ENCODE measurements around the gene ZMYND8.

ZMYND8 gene

GRCh38 chr20:47231382-47232039 is 125.0 kb downstream of the ZMYND8 start:
- ChIA-PET CTCF (interaction anchor here (1.1 to 3.2 kb wide), 3 partner anchors 14 to 153 kb away, joined by 3 to 11 read pairs (median 11); no protein-coding TSS in a partner anchor), POLR2A (interaction anchor here (0.5 kb wide), 1 partner anchor 330 kb away, joined by 4 read pairs; no protein-coding TSS in a partner anchor)
- TF ChIP-seq CTCF (IDR thresholded peaks at IDR 0.05; ENCODE audit: control extremely low read depth, extremely low read depth, low read depth, missing control alignments): no peak
- no peak for DNase-seq (ENCODE audit: extremely low spot score)

DNA sequence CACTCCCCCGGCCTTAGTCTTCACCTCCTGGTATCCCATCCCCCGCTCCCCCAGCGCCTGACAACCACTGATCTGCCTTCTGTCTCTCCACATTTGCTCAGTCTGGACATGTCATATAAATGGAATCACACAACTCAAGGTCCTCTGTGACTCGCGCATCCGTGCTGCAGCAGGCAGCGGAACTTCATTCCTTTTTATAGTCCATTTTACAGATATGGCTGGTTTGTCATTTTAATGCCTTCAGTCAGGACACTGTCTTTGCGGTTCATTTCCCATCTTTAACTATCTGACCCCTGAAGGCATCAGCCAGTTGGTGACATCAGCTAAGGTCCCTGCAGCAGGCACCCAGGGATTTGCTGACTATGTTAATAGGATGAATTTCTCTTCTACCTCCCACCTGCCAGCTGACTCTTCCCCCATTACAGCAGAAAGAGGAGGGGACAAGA is 125.7 kb downstream of the ZMYND8 start:
- no peak for DNase-seq (ENCODE audit: extremely low spot score)
- ChIA-PET POLR2A (interaction anchor here (0.5 kb wide), 1 partner anchor 330 kb away, joined by 4 read pairs; no protein-coding TSS in a partner anchor), CTCF (interaction anchor here (3.2 kb wide), 1 partner anchor 153 kb away, joined by 11 read pairs; no protein-coding TSS in a partner anchor)
- no peak for TF ChIP-seq CTCF (IDR thresholded peaks at IDR 0.05; ENCODE audit: control extremely low read depth, extremely low read depth, low read depth, missing control alignments)

- ChIA-PET POLR2A (no interaction called here), CTCF (interaction anchor here (0.8 to 3.2 kb wide), 6 partner anchors 8 to 156 kb away, joined by 3 to 11 read pairs (median 7); no protein-coding TSS in a partner anchor)
- DNase-seq (ENCODE audit: extremely low spot score): no peak
- TF ChIP-seq CTCF (IDR thresholded peaks at IDR 0.05; ENCODE audit: control extremely low read depth, extremely low read depth, low read depth, missing control alignments): no peak
Observed at GRCh38 chr20:47228654-47229053, 127.8 kb downstream of the ZMYND8 start.

GRCh38 chr20:47227576-47227975 is 128.9 kb downstream of the ZMYND8 start:
- no peak for TF ChIP-seq CTCF (IDR thresholded peaks at IDR 0.05; ENCODE audit: control extremely low read depth, extremely low read depth, low read depth, missing control alignments)
- ChIA-PET CTCF (interaction anchor here (1.0 to 2.9 kb wide), 6 partner anchors 10 to 156 kb away, joined by 3 to 11 read pairs (median 4); no protein-coding TSS in a partner anchor), POLR2A (no interaction called here)
- DNase-seq (ENCODE audit: extremely low spot score): no peak

- POLR2A ChIA-PET: no interaction called here
- CTCF ChIA-PET: interaction anchor here (1.0 to 2.9 kb wide), 7 partner anchors 10 to 156 kb away, joined by 3 to 11 read pairs (median 4); no protein-coding TSS in a partner anchor
- DNase-seq (ENCODE audit: extremely low spot score): no peak
- no peak for TF ChIP-seq CTCF (IDR thresholded peaks at IDR 0.05; ENCODE audit: control extremely low read depth, extremely low read depth, low read depth, missing control alignments)
Observed at GRCh38 chr20:47227119-47227518, 129.4 kb downstream of the ZMYND8 start.

- ChIA-PET POLR2A (no interaction called here), CTCF (interaction anchor here (2.2 kb wide), 1 partner anchor 158 kb away, joined by 12 read pairs; no protein-coding TSS in a partner anchor)
- no peak for TF ChIP-seq CTCF (IDR thresholded peaks at IDR 0.05; ENCODE audit: control extremely low read depth, extremely low read depth, low read depth, missing control alignments)
- no peak for DNase-seq (ENCODE audit: extremely low spot score)
Observed at GRCh38 chr20:47225458-47225857, 131.0 kb downstream of the ZMYND8 start.
